Tibial artery (tissue), 4 donors: ENCODE data around the gene NRP2.

Experiments
- DNase-seq, 2 donors: peaks; one replicate each; pipeline ENCODE4 v3.0.0-alpha.2; 2019
- H3K27ac ChIP-seq, 2 donors: fragments of 200-600 bp; sonication (generic) in 1 of 2; 1 replicate in 1 of 2; 2 replicates in 1 of 2; pipeline ENCODE4 v1.5.1; 2018 to 2019; ENCODE audit warnings: mild to moderate bottlenecking in 1 of 2
- H3K27me3 ChIP-seq, 2 donors: fragments of 200-600 bp; sonication (generic) in 1 of 2; one replicate each; pipeline versions ENCODE4 v1.5.1 to v1.6.0; 2016 to 2019
- H3K36me3 ChIP-seq, 3 donors: fragments of 200-600 bp; sonication (generic) in 2 of 3; one replicate each; pipeline ENCODE4 v1.5.1; 2016 to 2019; ENCODE audit warnings: mild to moderate bottlenecking in 2 of 3
- H3K4me1 ChIP-seq, 4 donors: fragments of 200-600 bp; sonication (generic) in 2 of 4; 1 replicate in 3 of 4; 2 replicates in 1 of 4; pipeline ENCODE4 v1.5.1; 2016 to 2019
- H3K4me3 ChIP-seq, 2 donors: fragments of 200-600 bp; sonication (generic) in 1 of 2; 1 replicate in 1 of 2; 2 replicates in 1 of 2; pipeline ENCODE4 v1.5.1; 2018 to 2019; ENCODE audit warnings: mild to moderate bottlenecking in 2 of 2
- H3K9me3 ChIP-seq, 3 donors: fragments of 200-600 bp; sonication (generic) in 1 of 3; one replicate each; pipeline ENCODE4 v1.5.1; 2016 to 2019
- CTCF ChIP-seq, 2 experiments: fragments of 200-600 bp in 1 of 2; fragments of 450-650 bp in 1 of 2; IDR thresholded peaks; one replicate each; pipeline ENCODE4 v1.5.1; 2017 to 2019; ENCODE audit warnings: antibody characterized with exemption in 2 of 2, mild to moderate bottlenecking in 1 of 2, moderate library complexity in 1 of 2
- intact Hi-C: fragments of 100-400 bp; cut with DNase I; formaldehyde crosslinking; loops from one replicate; pipeline ENCODE4 v1.15.0; 2023; ENCODE audit warnings: low total_unique reads

The NRP2 gene

GRCh38 chr2:205708231-205708631 lies 25.9 kb downstream of the NRP2 start:
- no peak overlapping the region for H3K4me3 ChIP-seq
- peak overlapping the region; percentile 71 for H3K27ac ChIP-seq
- no peaks in the 10 kb centered on the region for H3K9me3 ChIP-seq
- H3K36me3 ChIP-seq: no peaks in the 10 kb centered on the region
- intact Hi-C loops: no loop called here
- H3K4me1 ChIP-seq: peaks cover 0 to 62% (median 34%) of the 10 kb centered on the region in 4 donors
- no peak for DNase-seq
- H3K27me3 ChIP-seq: no peaks in the 10 kb centered on the region
- TF ChIP-seq CTCF (IDR thresholded peaks at IDR 0.05): no peak

- H3K4me1 ChIP-seq: peaks cover 0 to 53% (median 28%) of the 10 kb centered on the region in 4 donors
- no peaks in the 10 kb centered on the region for H3K9me3 ChIP-seq
- intact Hi-C loops: no loop called here
- H3K27ac ChIP-seq: peak overlapping the region; percentile 71
- TF ChIP-seq CTCF (IDR thresholded peaks at IDR 0.05): no peak
- H3K36me3 ChIP-seq: no peaks in the 10 kb centered on the region
- no peak for DNase-seq
- no peak overlapping the region for H3K4me3 ChIP-seq
- no peaks in the 10 kb centered on the region for H3K27me3 ChIP-seq
Observed at GRCh38 chr2:205709319-205709718, 27.0 kb downstream of the NRP2 start.

- intact Hi-C loops: no loop called here
Observed at GRCh38 chr2:205712508-205712907, 30.2 kb downstream of the NRP2 start.

GRCh38 chr2:205713086-205713485 lies 30.8 kb downstream of the NRP2 start:
- Histone ChIP-seq H3K4me1 (peaks cover 0 to 28% (median 15%) of the 10 kb centered on the region in 4 donors), H3K4me3 (no peak overlapping the region)

More at GRCh38 chr2:205712508-205712907, 30.2 kb downstream of the NRP2 start:
- Histone ChIP-seq H3K27ac (no peak overlapping the region), H3K27me3 (no peaks in the 10 kb centered on the region), H3K9me3 (no peaks in the 10 kb centered on the region), H3K36me3 (no peaks in the 10 kb centered on the region), H3K4me1 (peaks cover 0 to 28% (median 18%) of the 10 kb centered on the region in 4 donors), H3K4me3 (no peak overlapping the region)
- TF ChIP-seq CTCF (IDR thresholded peaks at IDR 0.05): no peak
- DNase-seq: no peak

GRCh38 chr2:205714058-205714776 lies 31.9 kb downstream of the NRP2 start:
- Histone ChIP-seq H3K36me3 (no peaks in the 10 kb centered on the region), H3K4me1 (peaks cover 0 to 20% (median 12%) of the 10 kb centered on the region in 4 donors), H3K27ac (peak overlapping the region; percentile 28 to 44), H3K4me3 (no peak overlapping the region), H3K27me3 (no peaks in the 10 kb centered on the region), H3K9me3 (no peaks in the 10 kb centered on the region)
- intact Hi-C loops: no loop called here
- no peak for DNase-seq
- no peak for TF ChIP-seq CTCF (IDR thresholded peaks at IDR 0.05)

More at GRCh38 chr2:205713086-205713485, 30.8 kb downstream of the NRP2 start:
- no peak for DNase-seq
- intact Hi-C loops: no loop called here
- no peaks in the 10 kb centered on the region for H3K9me3 ChIP-seq
- H3K36me3 ChIP-seq: no peaks in the 10 kb centered on the region
- H3K27me3 ChIP-seq: no peaks in the 10 kb centered on the region
- no peak for TF ChIP-seq CTCF (IDR thresholded peaks at IDR 0.05)
- H3K27ac ChIP-seq: no peak overlapping the region
